HCT116 (cell line): ENCODE results near the gene TENM3. TPM values are rescaled to one million over a fixed set of nuclear protein-coding genes. Genes with fewer than 3 reads are reported as not detected.

Experiments
- ATAC-seq: fragments of 200-7000 bp; cut with Tn5 transposase; 2 replicates; pipeline ENCODE4 v1.9.1; 2020; ENCODE audit warnings: mild to moderate bottlenecking, moderate library complexity
- BruUV-seq: library from RNA; stranded (reverse); fragments of 400-500 nt; replicated peaks from 2 replicates; lab custom pipeline; 2021; lab: Mats Ljungman, UMichigan
- CTCF ChIA-PET: fragments of 300-600 bp; sonication (Branson Sonifier 250); formaldehyde crosslinking; loops from one replicate; lab custom pipeline; 2021; ENCODE audit warnings: antibody characterized with exemption; lab: Charles Lee
- POLR2A ChIA-PET: fragments of 300-600, 350-600 bp; sonication (Branson Sonifier 250); formaldehyde crosslinking; loops from one replicate; lab custom pipeline; 2021; ENCODE audit warnings: antibody characterized with exemption; lab: Charles Lee
- RAD21 ChIA-PET, 2 experiments: fragments of 300-600 bp; sonication (Branson Sonifier 250); formaldehyde crosslinking; loops; one replicate each; lab custom pipeline; 2023; ENCODE audit warnings: low total read pairs in 2 of 2; ENCODE audit not compliant: uncharacterized antibody in 2 of 2, unreplicated experiment in 2 of 2, low non-redundant PET in 1 of 2; lab: Charles Lee
- DNase-seq: peaks from one replicate; pipeline ENCODE4 v3.0.0-alpha.2; 2010; ENCODE audit warnings: low read depth, low spot score
- H2AFZ ChIP-seq: fragments of 200-600 bp; shearing (Covaris generic), sonication (generic); 2 replicates; pipeline ENCODE4 v1.6.1; 2017; ENCODE audit warnings: low read depth, mixed run types, mixed read lengths, antibody characterized with exemption, low read length; ENCODE audit not compliant: poor library complexity, severe bottlenecking
- H3K27ac ChIP-seq: 2 replicates; pipeline ENCODE4 v1.5.1; 2012; ENCODE audit warnings: low read depth, low read length
- H3K27me3 ChIP-seq: fragments of 200-600 bp; sonication (generic); 2 replicates; pipeline ENCODE4 v1.6.1; 2016; ENCODE audit warnings: mixed run types, low read length, mixed read lengths; ENCODE audit not compliant: insufficient read depth
- H3K36me3 ChIP-seq, 2 experiments: fragments of 200-500 bp in 1 of 2; fragments of 200-600 bp in 1 of 2; sonication (Bioruptor generic) in 1 of 2; sonication (generic) in 1 of 2; 2 replicates each; pipeline versions ENCODE4 v1.5.1 to v1.6.1; 2014 to 2016; ENCODE audit warnings: low read length in 2 of 2, inconsistent platforms in 1 of 2, mixed read lengths in 1 of 2, mixed run types in 1 of 2; ENCODE audit not compliant: insufficient read depth in 2 of 2, control insufficient read depth in 1 of 2
- H3K4me1 ChIP-seq, 2 experiments: fragments of 200-600 bp in 1 of 2; sonication (generic) in 1 of 2; 2 replicates each; pipeline versions ENCODE4 v1.5.1 to v1.6.1; 2012 to 2017; ENCODE audit warnings: low read length in 2 of 2, inconsistent platforms in 1 of 2, mild to moderate bottlenecking in 1 of 2, mixed read lengths in 1 of 2, mixed run types in 1 of 2, moderate library complexity in 1 of 2; ENCODE audit not compliant: insufficient read depth in 2 of 2, control insufficient read depth in 1 of 2
- H3K4me2 ChIP-seq: fragments of 200-600 bp; sonication (generic); 2 replicates; pipeline ENCODE4 v1.6.1; 2017; ENCODE audit warnings: mixed run types, low read length, mixed read lengths
- H3K4me3 ChIP-seq, 2 experiments: fragments of 200-600 bp in 1 of 2; sonication (generic) in 1 of 2; replicated peaks in 1 of 2; 2 replicates each; pipeline ENCODE4 v1.5.1; 2011 to 2016; ENCODE audit warnings: low read length in 2 of 2, control low read depth in 1 of 2, low read depth in 1 of 2, mild to moderate bottlenecking in 1 of 2, mixed read lengths in 1 of 2, mixed run types in 1 of 2
- H3K79me2 ChIP-seq: fragments of 200-600 bp; sonication (generic); 2 replicates; pipeline ENCODE4 v1.6.1; 2017; ENCODE audit warnings: mild to moderate bottlenecking, mixed run types, low read length, moderate library complexity, mixed read lengths; ENCODE audit not compliant: insufficient read depth
- H3K9ac ChIP-seq: fragments of 200-600 bp; sonication (generic); 2 replicates; pipeline ENCODE4 v1.6.1; 2016; ENCODE audit warnings: low read length, mixed read lengths
- H3K9me2 ChIP-seq: fragments of 200-600 bp; sonication (generic), shearing (Covaris generic); 2 replicates; pipeline ENCODE4 v1.6.1; 2017; ENCODE audit warnings: mixed run types, mild to moderate bottlenecking, moderate library complexity; ENCODE audit not compliant: insufficient read depth
- H3K9me3 ChIP-seq, 2 experiments: fragments of 200-500 bp in 1 of 2; fragments of 200-600 bp in 1 of 2; sonication (Bioruptor generic) in 1 of 2; sonication (generic) in 1 of 2; 2 replicates each; pipeline ENCODE4 v1.6.1; 2014 to 2017; ENCODE audit warnings: low read length in 2 of 2, mixed read lengths in 2 of 2, inconsistent platforms in 1 of 2, low read depth in 1 of 2, mild to moderate bottlenecking in 1 of 2, mixed run types in 1 of 2, moderate library complexity in 1 of 2; ENCODE audit not compliant: control insufficient read depth in 1 of 2, insufficient read depth in 1 of 2
- H4K20me1 ChIP-seq: fragments of 200-600 bp; sonication (generic), shearing (Covaris generic); 2 replicates; pipeline ENCODE4 v1.6.1; 2017; ENCODE audit warnings: mixed run types, mild to moderate bottlenecking, moderate library complexity; ENCODE audit not compliant: insufficient read depth
- CBX3 ChIP-seq: IDR thresholded peaks from 2 replicates; pipeline ENCODE4 v1.6.1; 2012; ENCODE audit warnings: low read depth
- CEBPB ChIP-seq: IDR thresholded peaks from 2 replicates; pipeline ENCODE4 v1.6.1; 2012; ENCODE audit warnings: low read depth
- CTCF ChIP-seq, 3 experiments: fragments of 200-600 bp in 1 of 3; sonication (generic) in 1 of 3; IDR thresholded peaks in 2 of 3; conservative IDR thresholded peaks in 1 of 3; 2 replicates each; pipeline ENCODE4 v1.5.1; 2012 to 2017; ENCODE audit warnings: low read depth in 2 of 3, low read length in 2 of 3, antibody characterized with exemption in 1 of 3, borderline replicate concordance in 1 of 3, control low read depth in 1 of 3, mild to moderate bottlenecking in 1 of 3, mixed read lengths in 1 of 3, mixed run types in 1 of 3, moderate library complexity in 1 of 3; ENCODE audit not compliant: insufficient read depth in 1 of 3
- EGR1 ChIP-seq: IDR thresholded peaks from 2 replicates; pipeline ENCODE4 v1.6.1; 2012; ENCODE audit warnings: low read depth
- ELF1 ChIP-seq: IDR thresholded peaks from 2 replicates; pipeline ENCODE4 v1.6.1; 2012; ENCODE audit warnings: low read depth, borderline replicate concordance
- EZH2phosphoT487 ChIP-seq: fragments of 200-600 bp; IDR thresholded peaks from 2 replicates; pipeline ENCODE4 v1.6.1; 2018; ENCODE audit warnings: antibody characterized with exemption, borderline replicate concordance
- FOSL1 ChIP-seq: IDR thresholded peaks from 2 replicates; pipeline ENCODE4 v1.6.1; 2012; ENCODE audit warnings: low read depth
- JUND ChIP-seq: IDR thresholded peaks from 2 replicates; pipeline ENCODE4 v1.6.1; 2012
- MAX ChIP-seq: IDR thresholded peaks from 2 replicates; pipeline ENCODE4 v1.6.1; 2012
- POLR2A ChIP-seq: IDR thresholded peaks from 2 replicates; pipeline ENCODE4 v1.7.0; 2011; ENCODE audit warnings: borderline replicate concordance; ENCODE audit not compliant: insufficient read depth, insufficient read length; ENCODE audit errors: extremely low read depth
- POLR2AphosphoS5 ChIP-seq: IDR thresholded peaks from 2 replicates; pipeline ENCODE4 v1.6.1; 2011; ENCODE audit warnings: mild to moderate bottlenecking, low read depth, low read length, moderate library complexity
- SIN3A ChIP-seq: IDR thresholded peaks from 2 replicates; pipeline ENCODE4 v1.6.1; 2012; ENCODE audit warnings: low read depth
- SP1 ChIP-seq: IDR thresholded peaks from 2 replicates; pipeline ENCODE4 v1.6.1; 2012; ENCODE audit warnings: low read depth
- SRF ChIP-seq: IDR thresholded peaks from 2 replicates; pipeline ENCODE4 v1.6.1; 2012; ENCODE audit warnings: low read depth
- TCF7L2 ChIP-seq: IDR thresholded peaks from 2 replicates; pipeline ENCODE4 v1.7.0; 2011; ENCODE audit warnings: borderline replicate concordance, inconsistent platforms; ENCODE audit not compliant: insufficient read depth, insufficient read length; ENCODE audit errors: extremely low read depth
- YY1 ChIP-seq: IDR thresholded peaks from 2 replicates; pipeline ENCODE4 v1.6.1; 2011; ENCODE audit warnings: low read length, low read depth, moderate library complexity, mild to moderate bottlenecking; ENCODE audit not compliant: insufficient replicate concordance; ENCODE audit errors: extremely low read depth
- ZBTB33 ChIP-seq: IDR thresholded peaks from 2 replicates; pipeline ENCODE4 v1.6.1; 2011; ENCODE audit warnings: mild to moderate bottlenecking, low read length, moderate library complexity; ENCODE audit not compliant: insufficient replicate concordance; ENCODE audit errors: extremely low read depth
- ZFX ChIP-seq: fragments of 450-650 bp; IDR thresholded peaks from 2 replicates; pipeline ENCODE4 v1.6.1; 2017
- ZNF274 ChIP-seq: fragments of 200-500 bp; sonication (Bioruptor generic); IDR thresholded peaks from 2 replicates; pipeline ENCODE4 v1.6.1; 2014; ENCODE audit warnings: mild to moderate bottlenecking, low read depth, low read length, inconsistent platforms
- intact Hi-C: fragments of 100-400 bp; cut with micrococcal nuclease; formaldehyde crosslinking; loops from 2 replicates; pipeline ENCODE4 v1.10.0; 2022
- total RNA-seq: library from RNA; stranded (reverse); gene quantifications from one replicate; pipeline ENCODE4 v1.2.1, GENCODE V29; 2021; ENCODE audit not compliant: unreplicated experiment

Gene TENM3
- total RNA-seq, 1 experiment from 2014 or later: 0.54 TPM

DNA sequence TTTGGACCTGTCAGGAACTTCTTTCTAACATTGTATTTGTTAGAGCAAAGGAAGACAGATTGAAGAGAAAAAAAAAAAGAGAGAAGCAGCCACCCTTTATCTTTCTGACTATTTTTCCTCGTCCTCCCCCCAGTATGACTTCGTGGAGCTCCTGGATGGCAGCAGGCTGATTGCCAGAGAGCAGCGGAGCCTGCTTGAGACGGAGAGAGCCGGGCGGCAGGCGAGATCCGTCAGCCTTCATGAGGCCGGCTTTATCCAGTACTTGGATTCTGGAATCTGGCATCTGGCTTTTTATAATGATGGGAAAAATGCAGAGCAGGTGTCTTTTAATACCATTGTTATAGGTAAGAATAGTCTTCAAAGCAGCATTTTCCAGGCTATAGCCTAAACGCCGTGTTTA, 436.3 kb downstream of the TENM3 start:
- RAD21 ChIA-PET: no interaction called here

More for the DNA sequence above, 436.3 kb downstream of the TENM3 start:
- Histone ChIP-seq H3K9ac (no peak overlapping the region), H3K9me2 (no peaks in the 10 kb centered on the region), H3K4me2 (no peak overlapping the region), H4K20me1 (no peaks in the 10 kb centered on the region), H3K4me3 (no peak overlapping the region), H3K27me3 (peaks cover 54% of the 10 kb centered on the region), H3K4me1 (no peaks in the 10 kb centered on the region)
- ATAC-seq (no peak), DNase-seq (no peak)
- BruUV-seq: no TSS peak
- POLR2A ChIA-PET: no interaction called here
- no peak for TF ChIP-seq POLR2A
- TF ChIP-seq EZH2phosphoT487: no peak
- no peak for TF ChIP-seq ZNF274
- no peak for TF ChIP-seq FOSL1
- TF ChIP-seq MAX: no peak
- TF ChIP-seq CTCF (IDR thresholded peaks at IDR 0.05 in 2 of 3, conservative IDR thresholded peaks at IDR 0.05 in 1 of 3; ENCODE audit: borderline replicate concordance in 1 of 3, insufficient read depth in 1 of 3, low read depth in 2 of 3, low read length in 2 of 3): no peak
- no peak for TF ChIP-seq CEBPB
- TF ChIP-seq JUND: no peak
- no peak for TF ChIP-seq EGR1
- no peak for TF ChIP-seq CBX3
- no peak for TF ChIP-seq POLR2AphosphoS5
- TF ChIP-seq SP1: no peak
- TF ChIP-seq SIN3A: no peak
- no peak for TF ChIP-seq YY1
- no peak for TF ChIP-seq TCF7L2
- TF ChIP-seq SRF: no peak
- no peak for TF ChIP-seq ZFX
- TF ChIP-seq ELF1: no peak
- TF ChIP-seq ZBTB33: no peak
- TF ChIP-seq, all 23 proteins: peak for 0
- no peak overlapping the region for H3K27ac ChIP-seq
- H3K36me3 ChIP-seq: no peaks in the 10 kb centered on the region
- no peaks in the 10 kb centered on the region for H3K79me2 ChIP-seq
- CTCF ChIA-PET: no interaction called here
- intact Hi-C loops: no loop called here
- no peaks in the 10 kb centered on the region for H3K9me3 ChIP-seq
- no peak overlapping the region for H2AFZ ChIP-seq
